Measurements from ENCODE around the gene PLEKHN1. TPM values are rescaled to one million over a fixed set of nuclear protein-coding genes. Genes with fewer than 3 reads are reported as not detected.

Gene PLEKHN1
- total RNA-seq, 4 donors from 2014 or later: 36.1 to 69.0 (median 48.4) TPM

- Histone ChIP-seq H3K9me3 (no peaks in the 10 kb centered on the region), H3K36me3 (no peaks in the 10 kb centered on the region), H3K27me3 (peaks cover 93% of the 10 kb centered on the region), H3K27ac (no peak overlapping the region), H3K4me3 (no peak overlapping the region), H3K4me1 (peaks cover 23% of the 10 kb centered on the region)
- WGBS: 54% methylated on average over 32 of the region's 40 CpGs
- no peak for TF ChIP-seq POLR2AphosphoS5 (IDR thresholded peaks at IDR 0.05)
- TF ChIP-seq EP300 (IDR thresholded peaks at IDR 0.05): no peak
- no peak for TF ChIP-seq POLR2A (IDR thresholded peaks at IDR 0.05)
- TF ChIP-seq CTCF (IDR thresholded peaks at IDR 0.05): no peak
- no peak for DNase-seq (ENCODE audit: low spot score in 2 of 2)
Measured at GRCh38 chr1:928825-929661, 37.2 kb upstream of the PLEKHN1 start.

- 58% methylated on average over 37 of the region's 40 CpGs for WGBS
- peaks cover 86% of the 10 kb centered on the region for H3K27me3 ChIP-seq
Measured at GRCh38 chr1:929712-930632, 36.3 kb upstream of the PLEKHN1 start.

GRCh38 chr1:930633-931138 lies 35.6 kb upstream of the PLEKHN1 start:
- H3K27me3 ChIP-seq: peaks cover 86% of the 10 kb centered on the region
- TF ChIP-seq POLR2A (IDR thresholded peaks at IDR 0.05): no peak
- no peak for TF ChIP-seq CTCF (IDR thresholded peaks at IDR 0.05)
- no peak for TF ChIP-seq EP300 (IDR thresholded peaks at IDR 0.05)
- no peak for TF ChIP-seq POLR2AphosphoS5 (IDR thresholded peaks at IDR 0.05)
- no peak overlapping the region for H3K4me3 ChIP-seq
- H3K27ac ChIP-seq: no peak overlapping the region
- DNase-seq (ENCODE audit: low spot score in 2 of 2): no peak
- WGBS: 56% methylated on average over 17 of the region's 18 CpGs
- no peaks in the 10 kb centered on the region for H3K36me3 ChIP-seq
- peaks cover 16% of the 10 kb centered on the region for H3K4me1 ChIP-seq
- no peaks in the 10 kb centered on the region for H3K9me3 ChIP-seq

More at GRCh38 chr1:929712-930632, 36.3 kb upstream of the PLEKHN1 start:
- Histone ChIP-seq H3K27ac (no peak overlapping the region), H3K36me3 (no peaks in the 10 kb centered on the region), H3K4me3 (no peak overlapping the region), H3K9me3 (no peaks in the 10 kb centered on the region), H3K4me1 (peaks cover 16% of the 10 kb centered on the region)
- TF ChIP-seq EP300 (IDR thresholded peaks at IDR 0.05): no peak
- no peak for TF ChIP-seq POLR2AphosphoS5 (IDR thresholded peaks at IDR 0.05)
- no peak for TF ChIP-seq POLR2A (IDR thresholded peaks at IDR 0.05)
- TF ChIP-seq CTCF (IDR thresholded peaks at IDR 0.05): no peak
- no peak for DNase-seq (ENCODE audit: low spot score in 2 of 2)

GRCh38 chr1:931380-932172 lies 34.7 kb upstream of the PLEKHN1 start:
- Histone ChIP-seq H3K9me3 (no peaks in the 10 kb centered on the region), H3K27me3 (peaks cover 86% of the 10 kb centered on the region)
- WGBS: 46% methylated on average over 15 of the region's 15 CpGs

More at GRCh38 chr1:931380-932172, 34.7 kb upstream of the PLEKHN1 start:
- no peaks in the 10 kb centered on the region for H3K36me3 ChIP-seq
- TF ChIP-seq POLR2AphosphoS5 (IDR thresholded peaks at IDR 0.05) (no peak), EP300 (IDR thresholded peaks at IDR 0.05) (no peak), CTCF (IDR thresholded peaks at IDR 0.05) (no peak), POLR2A (IDR thresholded peaks at IDR 0.05) (no peak)
- H3K27ac ChIP-seq: no peak overlapping the region
- H3K4me1 ChIP-seq: peaks cover 18% of the 10 kb centered on the region
- DNase-seq (ENCODE audit: low spot score in 2 of 2): no peak
- H3K4me3 ChIP-seq: no peak overlapping the region
